Measurements from ENCODE around the gene BGN.

BGN gene

DNA sequence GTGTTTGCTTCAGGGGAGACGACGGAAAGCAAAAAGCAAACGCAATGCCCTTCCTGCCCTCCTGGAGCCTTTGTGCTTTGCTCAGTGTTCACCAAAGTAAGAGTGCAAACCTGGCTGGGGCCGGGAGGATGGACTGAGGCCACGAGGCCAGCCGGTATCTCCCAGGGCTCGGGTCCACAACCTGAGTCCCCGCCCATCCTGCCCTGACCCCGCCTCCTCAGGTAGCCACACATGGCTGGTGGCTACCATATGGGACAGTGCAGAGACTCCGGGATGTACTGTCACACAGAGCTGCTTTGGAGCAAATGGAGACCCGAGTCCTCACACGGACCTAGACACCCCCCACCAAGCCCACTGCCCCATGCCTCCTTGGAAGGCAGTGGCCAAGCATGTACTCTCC, 27.5 kb downstream of the BGN start:
- H3F3A ChIP-seq (ENCODE audit: insufficient read depth): no peaks in the 10 kb centered on the region
- no peaks in the 10 kb centered on the region for H4K20me1 ChIP-seq (ENCODE audit: low read depth, low read length)
- TF ChIP-seq, protein P1, sequence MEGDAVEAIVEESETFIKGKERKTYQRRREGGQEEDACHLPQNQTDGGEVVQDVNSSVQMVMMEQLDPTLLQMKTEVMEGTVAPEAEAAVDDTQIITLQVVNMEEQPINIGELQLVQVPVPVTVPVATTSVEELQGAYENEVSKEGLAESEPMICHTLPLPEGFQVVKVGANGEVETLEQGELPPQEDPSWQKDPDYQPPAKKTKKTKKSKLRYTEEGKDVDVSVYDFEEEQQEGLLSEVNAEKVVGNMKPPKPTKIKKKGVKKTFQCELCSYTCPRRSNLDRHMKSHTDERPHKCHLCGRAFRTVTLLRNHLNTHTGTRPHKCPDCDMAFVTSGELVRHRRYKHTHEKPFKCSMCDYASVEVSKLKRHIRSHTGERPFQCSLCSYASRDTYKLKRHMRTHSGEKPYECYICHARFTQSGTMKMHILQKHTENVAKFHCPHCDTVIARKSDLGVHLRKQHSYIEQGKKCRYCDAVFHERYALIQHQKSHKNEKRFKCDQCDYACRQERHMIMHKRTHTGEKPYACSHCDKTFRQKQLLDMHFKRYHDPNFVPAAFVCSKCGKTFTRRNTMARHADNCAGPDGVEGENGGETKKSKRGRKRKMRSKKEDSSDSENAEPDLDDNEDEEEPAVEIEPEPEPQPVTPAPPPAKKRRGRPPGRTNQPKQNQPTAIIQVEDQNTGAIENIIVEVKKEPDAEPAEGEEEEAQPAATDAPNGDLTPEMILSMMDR (IDR thresholded peaks at IDR 0.05; ENCODE audit: insufficient read depth, low read length, poor library complexity, severe bottlenecking): no peak
- no peak for TF ChIP-seq EZH2phosphoT487 (conservative IDR thresholded peaks at IDR 0.05; ENCODE audit: low read length)
- H3K9me3 ChIP-seq (ENCODE audit: insufficient read depth, low read length): no peaks in the 10 kb centered on the region
- H3K9me2 ChIP-seq (replicated peaks; ENCODE audit: insufficient read depth, low read length): no peaks in the 10 kb centered on the region
- H3K4me2 ChIP-seq (ENCODE audit: low read depth, low read length, poor library complexity, severe bottlenecking): no peak overlapping the region
- no peak overlapping the region for H3K4me3 ChIP-seq (ENCODE audit: insufficient read depth, low read length, poor library complexity, severe bottlenecking)
- H3K36me3 ChIP-seq (ENCODE audit: low read length): no peaks in the 10 kb centered on the region
- no peak overlapping the region for H3K27ac ChIP-seq (ENCODE audit: low read depth, low read length)
- no peak overlapping the region for H3K9ac ChIP-seq (ENCODE audit: low read length)
- no peaks in the 10 kb centered on the region for H3K79me2 ChIP-seq (ENCODE audit: insufficient read depth, low read length)
- no peaks in the 10 kb centered on the region for H3K27me3 ChIP-seq (ENCODE audit: low read length)
- no peak overlapping the region for H2AFZ ChIP-seq (ENCODE audit: low read depth, low read length, severe bottlenecking)

DNA sequence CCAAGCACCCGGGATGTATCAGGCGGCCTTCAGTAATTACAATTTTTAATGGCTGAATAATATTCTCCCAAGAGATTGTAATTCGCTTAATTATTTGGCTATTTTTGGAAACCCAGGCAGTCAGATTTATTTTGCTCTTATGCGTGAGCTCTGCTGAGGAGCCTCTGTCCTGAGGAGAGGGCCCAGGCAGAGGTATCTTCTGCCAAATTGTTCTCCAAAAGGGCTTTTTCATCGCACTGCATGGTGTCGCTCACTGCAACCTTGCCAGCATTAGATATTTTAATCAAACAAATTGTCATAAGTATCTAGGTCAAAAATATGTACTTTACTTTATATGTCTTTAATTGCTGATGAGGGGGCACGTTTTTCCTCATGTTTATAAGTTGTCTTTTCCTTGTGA, 28.5 kb downstream of the BGN start:
- H3K9ac ChIP-seq (ENCODE audit: low read length): no peak overlapping the region
- no peaks in the 10 kb centered on the region for H3K36me3 ChIP-seq (ENCODE audit: low read length)
- no peaks in the 10 kb centered on the region for H3K9me2 ChIP-seq (replicated peaks; ENCODE audit: insufficient read depth, low read length)
- no peak overlapping the region for H3K27ac ChIP-seq (ENCODE audit: low read depth, low read length)
- no peaks in the 10 kb centered on the region for H3K9me3 ChIP-seq (ENCODE audit: insufficient read depth, low read length)
- H3K79me2 ChIP-seq (ENCODE audit: insufficient read depth, low read length): no peaks in the 10 kb centered on the region
- H3K4me3 ChIP-seq (ENCODE audit: insufficient read depth, low read length, poor library complexity, severe bottlenecking): no peak overlapping the region
- H3F3A ChIP-seq (ENCODE audit: insufficient read depth): no peaks in the 10 kb centered on the region
- no peaks in the 10 kb centered on the region for H4K20me1 ChIP-seq (ENCODE audit: low read depth, low read length)
- no peak for TF ChIP-seq EZH2phosphoT487 (conservative IDR thresholded peaks at IDR 0.05; ENCODE audit: low read length)
- TF ChIP-seq, protein P1 (IDR thresholded peaks at IDR 0.05; ENCODE audit: insufficient read depth, low read length, poor library complexity, severe bottlenecking): no peak
- H3K4me2 ChIP-seq (ENCODE audit: low read depth, low read length, poor library complexity, severe bottlenecking): no peak overlapping the region
- H2AFZ ChIP-seq (ENCODE audit: low read depth, low read length, severe bottlenecking): no peak overlapping the region
- H3K27me3 ChIP-seq (ENCODE audit: low read length): no peaks in the 10 kb centered on the region

DNA sequence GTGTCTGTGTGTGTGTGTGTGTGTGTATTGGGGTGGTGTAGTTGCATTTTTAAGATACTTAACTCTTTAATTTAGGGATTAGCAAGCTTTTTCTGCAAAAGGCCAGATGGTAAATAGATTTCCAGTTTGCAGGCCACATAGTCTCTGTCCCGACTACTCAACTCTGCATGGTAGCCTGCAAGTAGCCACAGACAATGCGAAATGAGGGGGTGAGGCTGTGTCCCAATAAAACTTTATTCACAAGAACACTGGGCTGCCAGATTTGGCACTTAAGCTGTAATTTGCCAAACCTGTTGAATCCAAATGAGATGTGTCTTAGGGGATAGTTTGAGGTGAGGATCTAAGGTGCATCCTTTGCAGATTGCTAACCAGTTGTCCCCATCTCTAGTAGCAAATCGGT, 29.5 kb downstream of the BGN start:
- Histone ChIP-seq H3K79me2 (ENCODE audit: insufficient read depth, low read length) (no peaks in the 10 kb centered on the region), H3K27me3 (ENCODE audit: low read length) (no peaks in the 10 kb centered on the region), H3K9ac (ENCODE audit: low read length) (no peak overlapping the region), H3K4me3 (ENCODE audit: insufficient read depth, low read length, poor library complexity, severe bottlenecking) (no peak overlapping the region), H3K27ac (ENCODE audit: low read depth, low read length) (no peak overlapping the region), H3K9me2 (replicated peaks; ENCODE audit: insufficient read depth, low read length) (no peaks in the 10 kb centered on the region), H3K4me2 (ENCODE audit: low read depth, low read length, poor library complexity, severe bottlenecking) (no peak overlapping the region), H2AFZ (ENCODE audit: low read depth, low read length, severe bottlenecking) (no peak overlapping the region), H4K20me1 (ENCODE audit: low read depth, low read length) (no peaks in the 10 kb centered on the region), H3K36me3 (ENCODE audit: low read length) (no peaks in the 10 kb centered on the region), H3K9me3 (ENCODE audit: insufficient read depth, low read length) (no peaks in the 10 kb centered on the region), H3F3A (ENCODE audit: insufficient read depth) (no peaks in the 10 kb centered on the region)
- TF ChIP-seq, protein P1 (IDR thresholded peaks at IDR 0.05; ENCODE audit: insufficient read depth, low read length, poor library complexity, severe bottlenecking): no peak
- TF ChIP-seq EZH2phosphoT487 (conservative IDR thresholded peaks at IDR 0.05; ENCODE audit: low read length): no peak

Data from SU-DHL-6 (cell line).